OCI-LY3 (cell line): ENCODE data around the gene RNF208.

ENCODE experiments used
- EZH2phosphoT487 ChIP-seq: fragments of 200-600 bp; shearing (Covaris generic); IDR thresholded peaks from 2 replicates; pipeline ENCODE4 v1.6.1; 2018; ENCODE audit warnings: antibody characterized with exemption, mixed run types, low read depth
- TF ChIP-seq, protein P1 (sequence below): fragments of 200-600, 300-600 bp; sonication (generic); IDR thresholded peaks from 2 replicates; pipeline ENCODE4 v1.5.1; 2014; ENCODE audit warnings: antibody characterized with exemption, low read length, low read depth

- TF ChIP-seq, protein P1, sequence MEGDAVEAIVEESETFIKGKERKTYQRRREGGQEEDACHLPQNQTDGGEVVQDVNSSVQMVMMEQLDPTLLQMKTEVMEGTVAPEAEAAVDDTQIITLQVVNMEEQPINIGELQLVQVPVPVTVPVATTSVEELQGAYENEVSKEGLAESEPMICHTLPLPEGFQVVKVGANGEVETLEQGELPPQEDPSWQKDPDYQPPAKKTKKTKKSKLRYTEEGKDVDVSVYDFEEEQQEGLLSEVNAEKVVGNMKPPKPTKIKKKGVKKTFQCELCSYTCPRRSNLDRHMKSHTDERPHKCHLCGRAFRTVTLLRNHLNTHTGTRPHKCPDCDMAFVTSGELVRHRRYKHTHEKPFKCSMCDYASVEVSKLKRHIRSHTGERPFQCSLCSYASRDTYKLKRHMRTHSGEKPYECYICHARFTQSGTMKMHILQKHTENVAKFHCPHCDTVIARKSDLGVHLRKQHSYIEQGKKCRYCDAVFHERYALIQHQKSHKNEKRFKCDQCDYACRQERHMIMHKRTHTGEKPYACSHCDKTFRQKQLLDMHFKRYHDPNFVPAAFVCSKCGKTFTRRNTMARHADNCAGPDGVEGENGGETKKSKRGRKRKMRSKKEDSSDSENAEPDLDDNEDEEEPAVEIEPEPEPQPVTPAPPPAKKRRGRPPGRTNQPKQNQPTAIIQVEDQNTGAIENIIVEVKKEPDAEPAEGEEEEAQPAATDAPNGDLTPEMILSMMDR, result no peak
- TF ChIP-seq EZH2phosphoT487, result no peak
Observed at GRCh38 chr9:137206602-137207001, 15.4 kb downstream of the RNF208 start.
